ENCODE results near the gene DCTN5.
A peak's percentile ranks its signal among the peaks of the same experiment; 100 is the strongest.

Gene DCTN5

DNA sequence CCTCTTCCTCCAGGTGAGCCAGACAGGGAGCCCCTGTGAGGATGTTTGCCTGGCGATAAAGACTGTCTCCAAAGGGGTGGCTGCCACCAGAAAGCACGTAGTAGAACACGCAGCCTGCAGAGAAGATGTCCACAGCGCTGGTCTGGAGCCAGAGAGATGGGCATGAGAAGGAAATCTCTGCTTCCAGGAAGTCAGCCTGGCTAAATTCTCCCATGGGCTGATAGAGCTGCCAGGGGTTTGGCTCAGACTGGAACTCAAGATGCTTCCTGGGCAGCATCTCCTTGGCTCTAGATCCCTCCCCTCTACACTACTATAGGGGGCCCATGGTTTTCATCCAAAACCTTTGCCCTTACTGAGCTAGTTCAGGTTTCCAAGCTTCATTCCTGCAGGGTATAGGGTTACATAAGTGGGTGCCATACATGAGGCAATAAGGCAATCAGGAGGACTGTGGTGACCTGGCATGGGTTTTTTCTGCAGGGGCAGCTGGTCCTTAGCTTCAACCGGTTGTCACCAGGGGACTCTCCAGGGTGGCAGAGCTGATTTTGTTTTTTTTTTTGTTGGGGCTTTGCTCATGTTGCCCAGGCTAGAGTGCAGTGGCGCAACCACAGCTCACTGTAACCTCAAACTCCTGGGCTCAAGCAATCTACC lies 51.0 kb downstream of the DCTN5 start:
- no peak for DNase-seq (ENCODE audit: low spot score)
- in situ Hi-C loops (cut with MboI; ENCODE audit: low sequenced_read_pairs, unreplicated experiment), result no loop called here
- TF ChIP-seq CTCF (IDR thresholded peaks at IDR 0.05; ENCODE audit: borderline replicate concordance, control extremely low read depth, extremely low read depth, insufficient read depth, missing control alignments), result no peak

DNA sequence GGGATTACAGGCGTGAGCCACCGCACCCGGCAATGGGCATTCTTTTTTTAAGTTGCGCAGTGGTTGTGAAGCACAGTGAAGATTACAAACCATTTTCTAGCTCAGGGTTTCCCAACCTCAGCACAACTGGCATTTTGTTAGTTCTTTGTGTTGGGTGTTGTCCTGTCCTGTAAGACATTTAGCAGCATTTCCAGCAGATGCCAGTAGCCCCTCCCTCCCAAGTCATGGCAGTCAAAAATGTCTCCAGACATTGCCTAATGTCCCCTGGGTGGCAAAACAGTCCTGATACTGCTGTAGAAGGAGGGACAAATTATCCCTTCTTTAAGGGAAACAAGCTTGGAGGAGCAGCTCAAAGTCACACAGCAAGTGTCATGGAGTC lies 53.0 kb downstream of the DCTN5 start:
- in situ Hi-C loops (cut with MboI; ENCODE audit: low sequenced_read_pairs, unreplicated experiment), result no loop called here
- TF ChIP-seq CTCF (IDR thresholded peaks at IDR 0.05; ENCODE audit: borderline replicate concordance, control extremely low read depth, extremely low read depth, insufficient read depth, missing control alignments), result no peak
- DNase-seq (ENCODE audit: low spot score), result no peak

- in situ Hi-C loops (cut with MboI; ENCODE audit: low sequenced_read_pairs, unreplicated experiment), result no loop called here
Observed at GRCh38 chr16:23694644-23695373, 53.5 kb downstream of the DCTN5 start.

GRCh38 chr16:23695756-23696155 lies 54.5 kb downstream of the DCTN5 start:
- in situ Hi-C loops (cut with MboI; ENCODE audit: low sequenced_read_pairs, unreplicated experiment), result no loop called here

More at GRCh38 chr16:23694644-23695373, 53.5 kb downstream of the DCTN5 start:
- TF ChIP-seq CTCF (IDR thresholded peaks at IDR 0.05; ENCODE audit: borderline replicate concordance, control extremely low read depth, extremely low read depth, insufficient read depth, missing control alignments), result no peak
- DNase-seq (ENCODE audit: low spot score), result peak; percentile 58

DNA sequence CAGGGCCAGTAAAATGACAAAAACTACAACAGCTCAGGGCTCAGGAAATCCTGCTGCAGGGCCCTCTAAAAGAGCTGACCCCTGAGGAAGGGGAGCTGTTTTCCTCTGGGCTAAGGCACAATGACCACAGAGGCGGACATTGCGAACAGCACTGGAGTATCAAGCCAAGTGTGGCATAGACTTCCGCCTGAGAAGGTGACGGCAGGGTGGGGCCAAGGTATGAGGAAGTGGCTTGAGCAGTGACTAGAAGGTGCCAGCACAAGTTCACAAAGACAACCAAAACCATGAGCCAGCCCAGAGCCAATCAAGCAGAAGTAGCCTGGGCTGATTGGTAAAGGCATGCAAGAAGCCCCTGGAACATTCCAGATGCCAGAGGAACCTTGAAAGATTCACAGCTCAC lies 57.8 kb downstream of the DCTN5 start:
- no peak for DNase-seq (ENCODE audit: low spot score)
- in situ Hi-C loops (cut with MboI; ENCODE audit: low sequenced_read_pairs, unreplicated experiment), result no loop called here
- TF ChIP-seq CTCF (IDR thresholded peaks at IDR 0.05; ENCODE audit: borderline replicate concordance, control extremely low read depth, extremely low read depth, insufficient read depth, missing control alignments), result no peak

More at GRCh38 chr16:23695756-23696155, 54.5 kb downstream of the DCTN5 start:
- no peak for DNase-seq (ENCODE audit: low spot score)
- no peak for TF ChIP-seq CTCF (IDR thresholded peaks at IDR 0.05; ENCODE audit: borderline replicate concordance, control extremely low read depth, extremely low read depth, insufficient read depth, missing control alignments)

DNA sequence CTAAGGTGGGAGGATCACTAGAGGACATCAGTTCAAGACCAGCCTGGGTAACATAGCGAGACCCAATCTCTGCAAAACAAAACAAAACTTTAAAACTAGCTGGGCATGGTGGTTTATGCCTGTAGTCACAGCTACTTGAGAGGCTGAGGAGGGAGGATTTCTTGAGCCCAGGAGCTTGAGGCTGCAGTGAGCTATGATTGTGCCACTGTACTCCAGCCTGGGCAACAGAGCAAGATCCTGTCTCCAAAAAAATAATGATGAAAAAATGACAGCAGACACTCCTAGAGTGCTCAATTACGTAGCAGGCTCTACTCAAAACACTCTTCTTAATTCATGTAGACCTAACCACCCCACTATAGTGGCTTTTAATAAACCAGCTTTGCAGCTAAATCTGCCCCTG lies 58.8 kb downstream of the DCTN5 start:
- in situ Hi-C loops (cut with MboI; ENCODE audit: low sequenced_read_pairs, unreplicated experiment), result no loop called here
- DNase-seq (ENCODE audit: low spot score), result no peak
- no peak for TF ChIP-seq CTCF (IDR thresholded peaks at IDR 0.05; ENCODE audit: borderline replicate concordance, control extremely low read depth, extremely low read depth, insufficient read depth, missing control alignments)

Data from GM13976 (cell line).